PC-3 (cell line): ENCODE results near the gene KDM6A. TPM values are rescaled to one million over a fixed set of nuclear protein-coding genes. Genes with fewer than 3 reads are reported as not detected.
"Not testable (repeated sequence)": the region's sequence is repeated elsewhere in the genome, so short reads cannot be mapped to it uniquely, and the experiment has no call there.

ENCODE experiments used
- ATAC-seq: fragments of 200-7000 bp; cut with Tn5 transposase; 2 replicates; pipeline ENCODE4 v1.9.1; 2020; ENCODE audit warnings: mild to moderate bottlenecking, moderate library complexity
- BruUV-seq: library from RNA; stranded (reverse); fragments of 400-500 nt; replicated peaks from 2 replicates; lab custom pipeline; 2021; lab: Mats Ljungman, UMichigan
- CTCF ChIA-PET: fragments of 300-600 bp; sonication (Branson Sonifier 250); formaldehyde crosslinking; loops from one replicate; lab custom pipeline; 2022; ENCODE audit warnings: antibody characterized with exemption; lab: Charles Lee
- POLR2A ChIA-PET: fragments of 300-600 bp; sonication (Branson Sonifier 250); formaldehyde crosslinking; loops from one replicate; lab custom pipeline; 2022; ENCODE audit warnings: antibody characterized with exemption; ENCODE audit not compliant: unreplicated experiment; lab: Charles Lee
- DNase-seq: peaks from one replicate; pipeline ENCODE4 v3.0.0-alpha.2; 2015
- H2AFZ ChIP-seq: fragments of 300-600 bp; sonication (generic); 2 replicates; pipeline ENCODE4 v1.6.0; 2016; ENCODE audit warnings: antibody characterized with exemption, low read length
- H3F3A ChIP-seq: fragments of 300-600 bp; sonication (generic); one replicate; pipeline ENCODE4 v1.6.0; 2017; ENCODE audit warnings: antibody characterized with exemption, low read length, control low read depth, mild to moderate bottlenecking; ENCODE audit not compliant: unreplicated experiment
- H3K27ac ChIP-seq: fragments of 300-600 bp; sonication (generic); 2 replicates; pipeline ENCODE4 v1.5.1; 2016; ENCODE audit warnings: mild to moderate bottlenecking, low read length
- H3K27me3 ChIP-seq: fragments of 300-600 bp; sonication (generic); 2 replicates; pipeline ENCODE4 v1.6.1; 2016; ENCODE audit warnings: low read length, mixed read lengths
- H3K36me3 ChIP-seq: fragments of 300-600 bp; sonication (generic); 2 replicates; pipeline ENCODE4 v1.6.1; 2016; ENCODE audit warnings: low read depth, mixed run types, low read length, mixed read lengths
- H3K4me1 ChIP-seq: fragments of 300-600 bp; sonication (generic); 2 replicates; pipeline ENCODE4 v1.5.1; 2016; ENCODE audit warnings: low read length; ENCODE audit not compliant: insufficient read depth
- H3K4me2 ChIP-seq: fragments of 300-600 bp; sonication (generic); 2 replicates; pipeline ENCODE4 v1.6.0; 2016; ENCODE audit warnings: low read length
- H3K4me3 ChIP-seq: fragments of 300-600 bp; sonication (generic); 2 replicates; pipeline ENCODE4 v1.5.1; 2016; ENCODE audit warnings: mild to moderate bottlenecking, low read length, mixed read lengths
- H3K79me2 ChIP-seq: fragments of 300-600 bp; sonication (generic); 2 replicates; pipeline ENCODE4 v1.6.1; 2017; ENCODE audit warnings: low read length, mixed read lengths
- H3K9ac ChIP-seq: fragments of 300-600 bp; sonication (generic); 2 replicates; pipeline ENCODE4 v1.6.0; 2016; ENCODE audit warnings: mild to moderate bottlenecking, low read length
- H3K9me2 ChIP-seq: fragments of 300-600 bp; sonication (generic); replicated peaks from 2 replicates; pipeline ENCODE4 v1.6.1; 2016; ENCODE audit warnings: mixed run types, low read length, mixed read lengths
- H3K9me3 ChIP-seq: fragments of 300-600 bp; sonication (generic); 2 replicates; pipeline ENCODE4 v1.6.1; 2016; ENCODE audit warnings: low read length, mixed read lengths
- H4K20me1 ChIP-seq: fragments of 300-600 bp; sonication (generic); 2 replicates; pipeline ENCODE4 v1.6.1; 2016; ENCODE audit warnings: low read length, mixed read lengths
- EZH2 ChIP-seq: fragments of 300-600 bp; sonication (generic); IDR thresholded peaks from one replicate; pipeline ENCODE4 v1.6.1; 2017; ENCODE audit warnings: antibody characterized with exemption, mild to moderate bottlenecking, low read length; ENCODE audit not compliant: unreplicated experiment
- EZH2phosphoT487 ChIP-seq: fragments of 300-600 bp; sonication (generic); IDR thresholded peaks from 2 replicates; pipeline ENCODE4 v1.6.1; 2018; ENCODE audit warnings: mild to moderate bottlenecking, antibody characterized with exemption, low read length, borderline replicate concordance
- intact Hi-C: fragments of 100-400 bp; cut with micrococcal nuclease; formaldehyde crosslinking; loops from 2 replicates; pipeline ENCODE4 v1.9.0; 2023
- total RNA-seq: library from RNA; depleted of rRNA; stranded (reverse); fragments of >200 nt; gene quantifications from 2 replicates; pipeline ENCODE4 v1.2.3, GENCODE V29; 2014
- TF ChIP-seq, protein P1 (sequence below): fragments of 300-600 bp; sonication (generic); conservative IDR thresholded peaks from 2 replicates; pipeline ENCODE4 v1.5.1; 2017; ENCODE audit warnings: antibody characterized with exemption, low read depth, mild to moderate bottlenecking, low read length

KDM6A gene
- total RNA-seq, 1 experiment from 2014 or later = 31.3 TPM

DNA sequence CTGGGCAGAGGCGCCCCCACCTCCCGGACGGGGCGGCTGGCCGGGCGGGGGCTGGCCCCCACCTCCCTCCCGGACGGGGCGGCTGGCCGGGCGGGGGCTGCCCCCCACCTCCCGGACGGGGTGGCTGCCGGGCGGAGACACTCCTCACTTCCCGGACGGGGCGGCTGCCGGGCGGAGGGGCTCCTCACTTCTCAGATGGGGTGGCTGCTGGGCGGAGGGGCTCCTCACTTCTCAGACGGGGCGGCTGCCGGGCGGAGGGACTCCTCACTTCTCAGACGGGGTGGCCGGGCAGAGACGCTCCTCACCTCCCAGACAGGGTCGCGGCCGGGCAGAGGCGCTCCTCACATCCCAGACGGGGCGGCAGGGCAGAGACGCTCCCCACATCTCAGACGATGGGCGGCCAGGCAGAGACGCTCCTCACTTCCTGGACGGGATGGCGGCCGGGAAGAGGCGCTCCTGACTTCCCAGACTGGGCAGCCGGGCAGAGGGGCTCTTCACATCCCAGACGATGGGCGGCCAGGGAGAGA is 38.1 kb downstream of the KDM6A start:
- H3K27me3 ChIP-seq, POLR2A ChIA-PET, H3K9ac ChIP-seq, H3K9me2 ChIP-seq, intact Hi-C loops, H3K9me3 ChIP-seq, H3K4me2 ChIP-seq, H3K36me3 ChIP-seq, H2AFZ ChIP-seq, H3K4me1 ChIP-seq, H3F3A ChIP-seq, ATAC-seq, BruUV-seq, CTCF ChIA-PET, H3K27ac ChIP-seq, H3K4me3 ChIP-seq, DNase-seq: not testable (repeated sequence)
- Histone ChIP-seq H4K20me1 (peaks cover 45% of the 10 kb centered on the region), H3K79me2 (peaks cover 91% of the 10 kb centered on the region)

DNA sequence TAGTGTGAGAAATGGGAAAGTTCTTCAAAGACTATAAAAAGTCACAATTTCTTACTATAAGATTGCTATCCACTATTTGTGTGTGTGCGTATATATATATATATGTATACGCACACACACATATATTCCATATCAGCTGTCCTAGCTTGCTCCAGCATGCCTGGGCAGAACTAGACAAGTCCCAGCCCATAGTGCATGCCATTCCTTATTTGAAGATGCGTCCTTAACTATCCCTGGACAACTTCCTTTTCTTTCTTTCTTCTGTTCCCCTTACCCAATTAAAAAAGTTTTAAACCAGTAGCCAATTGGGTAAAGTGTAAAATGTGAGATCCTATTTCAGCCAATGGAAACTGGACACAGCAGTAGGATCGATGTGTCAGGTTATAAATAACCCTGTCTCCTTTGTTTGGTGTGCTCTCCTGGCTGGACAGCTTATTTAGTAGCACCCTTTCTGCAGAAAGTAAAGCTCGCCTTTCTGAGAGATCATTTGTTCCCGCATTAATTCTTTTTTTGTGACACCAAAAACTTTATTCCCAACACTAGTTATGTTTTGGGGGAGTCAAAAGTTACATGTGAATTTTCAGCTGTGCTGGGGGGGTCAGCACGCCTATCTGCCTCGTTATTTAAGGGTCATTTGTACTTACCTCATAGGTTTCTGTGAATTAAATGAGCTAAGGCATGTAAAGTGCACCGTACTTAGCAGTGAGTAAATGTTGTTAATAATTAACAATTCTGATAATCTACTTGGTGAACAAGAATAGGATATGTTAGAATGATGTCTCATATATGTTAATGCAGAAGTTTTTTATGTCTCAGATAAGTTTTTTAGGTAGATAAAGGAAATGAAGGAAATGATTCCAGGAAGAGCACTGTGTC is 40.9 kb downstream of the KDM6A start:
- Histone ChIP-seq H4K20me1 (peaks cover 43% of the 10 kb centered on the region), H3K27me3 (no peaks in the 10 kb centered on the region), H3K79me2 (peaks cover 91% of the 10 kb centered on the region), H3K4me2 (no peak overlapping the region), H3K4me1 (peaks cover 11% of the 10 kb centered on the region), H3K36me3 (0 out of 2 replicates have a peak, but pooled peaks cover 3% of the 10 kb centered on the region), H3K9me3 (no peaks in the 10 kb centered on the region), H3K9me2 (no peaks in the 10 kb centered on the region), H3F3A (no peaks in the 10 kb centered on the region), H3K9ac (no peak overlapping the region), H2AFZ (no peak overlapping the region), H3K27ac (no peak overlapping the region), H3K4me3 (no peak overlapping the region)
- CTCF ChIA-PET = no interaction called here
- BruUV-seq = no TSS peak
- TF ChIP-seq, protein P1, sequence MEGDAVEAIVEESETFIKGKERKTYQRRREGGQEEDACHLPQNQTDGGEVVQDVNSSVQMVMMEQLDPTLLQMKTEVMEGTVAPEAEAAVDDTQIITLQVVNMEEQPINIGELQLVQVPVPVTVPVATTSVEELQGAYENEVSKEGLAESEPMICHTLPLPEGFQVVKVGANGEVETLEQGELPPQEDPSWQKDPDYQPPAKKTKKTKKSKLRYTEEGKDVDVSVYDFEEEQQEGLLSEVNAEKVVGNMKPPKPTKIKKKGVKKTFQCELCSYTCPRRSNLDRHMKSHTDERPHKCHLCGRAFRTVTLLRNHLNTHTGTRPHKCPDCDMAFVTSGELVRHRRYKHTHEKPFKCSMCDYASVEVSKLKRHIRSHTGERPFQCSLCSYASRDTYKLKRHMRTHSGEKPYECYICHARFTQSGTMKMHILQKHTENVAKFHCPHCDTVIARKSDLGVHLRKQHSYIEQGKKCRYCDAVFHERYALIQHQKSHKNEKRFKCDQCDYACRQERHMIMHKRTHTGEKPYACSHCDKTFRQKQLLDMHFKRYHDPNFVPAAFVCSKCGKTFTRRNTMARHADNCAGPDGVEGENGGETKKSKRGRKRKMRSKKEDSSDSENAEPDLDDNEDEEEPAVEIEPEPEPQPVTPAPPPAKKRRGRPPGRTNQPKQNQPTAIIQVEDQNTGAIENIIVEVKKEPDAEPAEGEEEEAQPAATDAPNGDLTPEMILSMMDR = no peak
- TF ChIP-seq EZH2 (no peak), EZH2phosphoT487 (no peak)
- DNase-seq = no peak
- POLR2A ChIA-PET = no interaction called here
- intact Hi-C loops = no loop called here
- no peak for ATAC-seq

DNA sequence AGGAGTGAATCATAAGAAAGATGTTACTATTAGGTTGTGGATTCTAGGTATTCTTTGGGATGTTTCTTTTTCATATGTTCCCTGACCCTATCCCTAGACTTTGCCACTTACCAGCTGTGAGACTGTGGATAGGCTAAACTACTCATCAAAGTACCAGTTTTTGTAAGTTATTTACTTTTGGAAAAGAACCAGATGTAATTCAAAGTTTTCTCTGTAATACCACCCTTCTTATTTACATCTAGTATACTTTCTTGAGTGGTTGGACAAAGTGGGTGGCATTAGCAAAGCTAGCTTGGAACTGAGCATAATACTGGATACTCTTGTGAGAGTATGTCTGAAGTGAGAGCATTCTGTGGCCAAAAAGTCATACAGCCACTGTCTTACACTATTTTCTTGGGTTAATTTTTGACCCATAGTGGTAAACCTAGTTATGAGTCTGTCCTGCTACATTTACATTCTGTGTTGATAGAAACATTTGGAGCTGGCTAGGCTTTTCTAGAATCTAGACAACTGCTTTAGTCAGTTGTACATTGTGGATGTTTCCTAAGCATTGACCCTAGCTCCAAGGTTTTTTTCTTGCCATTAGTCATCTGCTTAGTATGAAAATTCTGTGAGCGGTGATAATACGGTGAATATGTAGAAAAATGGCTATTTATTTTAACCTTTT is 41.7 kb downstream of the KDM6A start:
- no peaks in the 10 kb centered on the region for H3K9me3 ChIP-seq
- H3F3A ChIP-seq = no peaks in the 10 kb centered on the region
- peaks cover 11% of the 10 kb centered on the region for H3K4me1 ChIP-seq
- no peak overlapping the region for H3K4me3 ChIP-seq
- H3K27me3 ChIP-seq = no peaks in the 10 kb centered on the region
- POLR2A ChIA-PET = no interaction called here
- intact Hi-C loops = no loop called here
- 0 out of 2 replicates have a peak, but pooled peaks cover 3% of the 10 kb centered on the region for H3K36me3 ChIP-seq
- CTCF ChIA-PET = no interaction called here
- H3K9me2 ChIP-seq = no peaks in the 10 kb centered on the region
- no peak overlapping the region for H3K4me2 ChIP-seq
- no peak for TF ChIP-seq EZH2
- no peak for TF ChIP-seq EZH2phosphoT487
- TF ChIP-seq, protein P1 = no peak
- DNase-seq (no peak), ATAC-seq (no peak)
- H3K79me2 ChIP-seq = peaks cover 91% of the 10 kb centered on the region
- H2AFZ ChIP-seq = no peak overlapping the region
- BruUV-seq = no TSS peak
- peaks cover 40% of the 10 kb centered on the region for H4K20me1 ChIP-seq
- no peak overlapping the region for H3K9ac ChIP-seq
- H3K27ac ChIP-seq = no peak overlapping the region
